NCI-H1092 (cell line): ENCODE data around the gene NXN.
"Not testable (repeated sequence)": the region's sequence is repeated elsewhere in the genome, so short reads cannot be mapped to it uniquely, and the experiment has no call there.

Source experiments
- DNase-seq: peaks from one replicate; lab custom pipeline; 2025; lab: John Stamatoyannopoulos, UW

The NXN gene

GRCh38 chr17:799261-799660 is 180.3 kb downstream of the NXN start:
- DNase-seq, result no peak

GRCh38 chr17:798246-798645 is 181.3 kb downstream of the NXN start:
- DNase-seq, result peak; percentile 18

GRCh38 chr17:797236-797840 is 182.2 kb downstream of the NXN start:
- no peak for DNase-seq

GRCh38 chr17:796609-797008 is 183.0 kb downstream of the NXN start:
- DNase-seq, result no peak

- DNase-seq, result no peak
Observed at GRCh38 chr17:795721-796120, 183.9 kb downstream of the NXN start.

- no peak for DNase-seq
Observed at GRCh38 chr17:795276-795675, 184.3 kb downstream of the NXN start.

- peak; percentile 71 for DNase-seq
Observed at GRCh38 chr17:794876-795275, 184.7 kb downstream of the NXN start.

- DNase-seq, result no peak
Observed at GRCh38 chr17:792277-792676, 187.3 kb downstream of the NXN start.

- no peak for DNase-seq
Observed at GRCh38 chr17:791829-792228, 187.7 kb downstream of the NXN start.

- DNase-seq, result not testable (repeated sequence)
Observed at GRCh38 chr17:790874-791247, 188.7 kb downstream of the NXN start.

GRCh38 chr17:789931-790873 is 189.4 kb downstream of the NXN start:
- not testable (repeated sequence) for DNase-seq

GRCh38 chr17:789160-789840 is 190.3 kb downstream of the NXN start:
- no peak for DNase-seq

GRCh38 chr17:788551-788950 is 191.0 kb downstream of the NXN start:
- no peak for DNase-seq

GRCh38 chr17:787641-788221 is 191.8 kb downstream of the NXN start:
- DNase-seq, result no peak

- not testable (repeated sequence) for DNase-seq
Observed at GRCh38 chr17:785901-786300, 193.7 kb downstream of the NXN start.

- DNase-seq, result no peak
Observed at GRCh38 chr17:784143-784542, 195.4 kb downstream of the NXN start.

- peak; percentile 76 for DNase-seq
Observed at GRCh38 chr17:781805-782731, 197.5 kb downstream of the NXN start, which contains the start of the genes GLOD4 and MRM3. TSS of gene GLOD4 (minus strand) at chr17:782280. CDS start at chr17:782255, 25 bp downstream. TSS of gene MRM3 (plus strand) at chr17:782353. CDS start at chr17:782379, 26 bp downstream.

- no peak for DNase-seq
Observed at GRCh38 chr17:778096-778495, 201.5 kb downstream of the NXN start.

GRCh38 chr17:774313-774584 is 205.3 kb downstream of the NXN start:
- no peak for DNase-seq

- no peak for DNase-seq
Observed at GRCh38 chr17:773467-774312, 205.9 kb downstream of the NXN start.
